Keratinocyte (primary cell): ENCODE data around the gene MPPE1. TPM values are rescaled to one million over a fixed set of nuclear protein-coding genes. Genes with fewer than 3 reads are reported as not detected.
A peak's percentile ranks its signal among the peaks of the same experiment; 100 is the strongest.

Experiments used
- DNase-seq: peaks from one replicate; pipeline ENCODE4 v3.0.0-alpha.2; 2011; ENCODE audit warnings: low read depth, missing footprints, low spot score
- FAIRE-seq: peaks from 2 replicates; lab custom pipeline; 2011; peaks lifted over from hg19 to GRCh38; lab: Jason Lieb, UNC
- H2AFZ ChIP-seq: 2 replicates; pipeline ENCODE4 v1.6.0; 2012; ENCODE audit warnings: low read length, control low read depth, inconsistent platforms; ENCODE audit not compliant: control insufficient read depth
- H3K27ac ChIP-seq: 2 replicates; pipeline ENCODE4 v1.5.1; 2011; ENCODE audit warnings: low read length; ENCODE audit not compliant: control insufficient read depth, insufficient read depth
- H3K27me3 ChIP-seq: 3 replicates; pipeline ENCODE4 v1.6.0; 2011; ENCODE audit warnings: low read length; ENCODE audit not compliant: control insufficient read depth, insufficient read depth; ENCODE audit errors: extremely low read depth
- H3K36me3 ChIP-seq, 2 experiments: 2 replicates in 1 of 2; 3 replicates in 1 of 2; pipeline ENCODE4 v1.5.1; 2011; ENCODE audit warnings: low read length in 2 of 2, mild to moderate bottlenecking in 1 of 2; ENCODE audit not compliant: control insufficient read depth in 2 of 2, insufficient read depth in 2 of 2; ENCODE audit errors: extremely low read depth in 1 of 2
- H3K4me1 ChIP-seq: 3 replicates; pipeline ENCODE4 v1.5.1; 2011; ENCODE audit warnings: low read length; ENCODE audit not compliant: control insufficient read depth, insufficient read depth; ENCODE audit errors: extremely low read depth
- H3K4me2 ChIP-seq: 3 replicates; pipeline ENCODE4 v1.6.0; 2011; ENCODE audit warnings: low read depth, low read length; ENCODE audit not compliant: control insufficient read depth, insufficient read depth; ENCODE audit errors: extremely low read depth
- H3K4me3 ChIP-seq, 3 experiments: fragments of 200-600 bp in 1 of 3; sonication (generic) in 1 of 3; 2 replicates in 2 of 3; 3 replicates in 1 of 3; pipeline ENCODE4 v1.5.1; 2011 to 2016; ENCODE audit warnings: low read length in 3 of 3, mild to moderate bottlenecking in 3 of 3, control low read depth in 2 of 3, inconsistent platforms in 1 of 3, low read depth in 1 of 3, mixed read lengths in 1 of 3, mixed run types in 1 of 3, moderate library complexity in 1 of 3; ENCODE audit not compliant: control insufficient read depth in 2 of 3, insufficient read depth in 2 of 3; ENCODE audit errors: extremely low read depth in 1 of 3
- H3K79me2 ChIP-seq: 2 replicates; pipeline ENCODE4 v1.6.0; 2012; ENCODE audit warnings: low read length; ENCODE audit not compliant: control insufficient read depth, insufficient read depth
- H3K9ac ChIP-seq: 3 replicates; pipeline ENCODE4 v1.6.0; 2011; ENCODE audit warnings: low read length; ENCODE audit not compliant: control insufficient read depth, insufficient read depth; ENCODE audit errors: extremely low read depth
- H3K9me1 ChIP-seq: 3 replicates; pipeline ENCODE4 v1.6.0; 2011; ENCODE audit warnings: low read length; ENCODE audit not compliant: control insufficient read depth, insufficient read depth; ENCODE audit errors: extremely low read depth
- H3K9me3 ChIP-seq: 2 replicates; pipeline ENCODE4 v1.5.1; 2012; ENCODE audit warnings: low read depth, low read length; ENCODE audit not compliant: control insufficient read depth
- H4K20me1 ChIP-seq: 3 replicates; pipeline ENCODE4 v1.6.0; 2011; ENCODE audit warnings: low read length; ENCODE audit not compliant: control insufficient read depth, insufficient read depth; ENCODE audit errors: extremely low read depth
- EZH2 ChIP-seq: IDR thresholded peaks from one replicate; pipeline ENCODE4 v1.6.1; 2012; ENCODE audit warnings: inconsistent platforms, mild to moderate bottlenecking, low read length, moderate library complexity
- dilution Hi-C: fragments of 300-500 bp; cut with MboI; formaldehyde crosslinking; loops from one replicate; pipeline ENCODE4 v1.7.0; 2020; ENCODE audit warnings: low sequenced_read_pairs; ENCODE audit not compliant: extremely low pct_ligation_motif_present
- polyA plus RNA-seq, 5 experiments: library from polyadenylated mRNA; depleted of rRNA in 3 of 5; stranded (reverse) in 3 of 5; stranded (forward) in 1 of 5; unstranded in 1 of 5; fragments of >200 nt; gene quantifications; 1 replicate in 1 of 5; 2 replicates in 3 of 5; 3 replicates in 1 of 5; pipeline versions ENCODE4 v1.2.1 to v1.2.3, GENCODE V29; 2011 to 2012; ENCODE audit warnings: missing spikeins in 2 of 5, low read depth in 1 of 5, low replicate concordance in 1 of 5
- TF ChIP-seq, protein P1 (sequence below), 3 experiments: IDR thresholded peaks in 1 of 3; conservative IDR thresholded peaks in 1 of 3; optimal IDR thresholded peaks in 1 of 3; 2 replicates in 2 of 3; 3 replicates in 1 of 3; pipeline versions ENCODE3 to v1.5.1; 2011; ENCODE audit warnings: low read length in 3 of 3, mild to moderate bottlenecking in 3 of 3, moderate library complexity in 2 of 3, control low read depth in 1 of 3, inconsistent platforms in 1 of 3; ENCODE audit not compliant: insufficient read depth in 2 of 3; ENCODE audit errors: extremely low read depth in 1 of 3

The MPPE1 gene
- polyA plus RNA-seq, 1 donor (not counting 4 experiments of a cell fraction or from before 2014, with no cell fraction given): 21.0 TPM

DNA sequence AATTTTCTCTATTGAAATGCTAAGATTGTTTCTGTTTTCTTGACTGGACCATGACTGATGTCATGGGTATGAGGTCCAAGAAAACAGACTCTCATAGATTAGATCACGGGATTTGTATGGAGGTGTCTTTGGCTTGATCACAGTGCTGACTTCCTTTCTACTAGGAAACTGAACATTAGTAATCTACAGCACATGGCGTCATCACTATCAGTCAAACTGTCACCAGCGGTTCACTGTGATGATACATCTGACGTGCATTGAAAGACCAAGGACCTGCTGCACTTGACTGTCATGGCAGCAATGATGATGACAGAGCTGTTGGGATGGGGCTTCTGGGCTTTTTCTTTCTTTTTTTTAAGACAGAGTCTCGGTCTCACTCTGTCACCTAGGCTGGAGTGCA lies 45.0 kb upstream of the MPPE1 start:
- no peak overlapping the region for H2AFZ ChIP-seq
- TF ChIP-seq, protein P1, sequence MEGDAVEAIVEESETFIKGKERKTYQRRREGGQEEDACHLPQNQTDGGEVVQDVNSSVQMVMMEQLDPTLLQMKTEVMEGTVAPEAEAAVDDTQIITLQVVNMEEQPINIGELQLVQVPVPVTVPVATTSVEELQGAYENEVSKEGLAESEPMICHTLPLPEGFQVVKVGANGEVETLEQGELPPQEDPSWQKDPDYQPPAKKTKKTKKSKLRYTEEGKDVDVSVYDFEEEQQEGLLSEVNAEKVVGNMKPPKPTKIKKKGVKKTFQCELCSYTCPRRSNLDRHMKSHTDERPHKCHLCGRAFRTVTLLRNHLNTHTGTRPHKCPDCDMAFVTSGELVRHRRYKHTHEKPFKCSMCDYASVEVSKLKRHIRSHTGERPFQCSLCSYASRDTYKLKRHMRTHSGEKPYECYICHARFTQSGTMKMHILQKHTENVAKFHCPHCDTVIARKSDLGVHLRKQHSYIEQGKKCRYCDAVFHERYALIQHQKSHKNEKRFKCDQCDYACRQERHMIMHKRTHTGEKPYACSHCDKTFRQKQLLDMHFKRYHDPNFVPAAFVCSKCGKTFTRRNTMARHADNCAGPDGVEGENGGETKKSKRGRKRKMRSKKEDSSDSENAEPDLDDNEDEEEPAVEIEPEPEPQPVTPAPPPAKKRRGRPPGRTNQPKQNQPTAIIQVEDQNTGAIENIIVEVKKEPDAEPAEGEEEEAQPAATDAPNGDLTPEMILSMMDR (optimal IDR thresholded peaks at IDR 0.05 in 1 of 3, IDR thresholded peaks at IDR 0.05 in 1 of 3, conservative IDR thresholded peaks at IDR 0.05 in 1 of 3; ENCODE audit: extremely low read depth in 1 of 3, insufficient read depth in 2 of 3, low read length in 3 of 3): no peak
- no peak for TF ChIP-seq EZH2
- no peaks in the 10 kb centered on the region for H3K79me2 ChIP-seq
- peaks cover 3% of the 10 kb centered on the region for H3K9me3 ChIP-seq
- no peaks in the 10 kb centered on the region for H3K36me3 ChIP-seq
- peaks cover 20% of the 10 kb centered on the region for H3K4me1 ChIP-seq
- H3K9ac ChIP-seq: no peak overlapping the region
- H3K4me2 ChIP-seq: no peak overlapping the region
- no peak for DNase-seq
- no peaks in the 10 kb centered on the region for H3K9me1 ChIP-seq
- FAIRE-seq: no peak
- no peak overlapping the region for H3K27ac ChIP-seq
- no peaks in the 10 kb centered on the region for H4K20me1 ChIP-seq
- dilution Hi-C loops: no loop called here
- H3K4me3 ChIP-seq: no peak overlapping the region
- no peaks in the 10 kb centered on the region for H3K27me3 ChIP-seq

DNA sequence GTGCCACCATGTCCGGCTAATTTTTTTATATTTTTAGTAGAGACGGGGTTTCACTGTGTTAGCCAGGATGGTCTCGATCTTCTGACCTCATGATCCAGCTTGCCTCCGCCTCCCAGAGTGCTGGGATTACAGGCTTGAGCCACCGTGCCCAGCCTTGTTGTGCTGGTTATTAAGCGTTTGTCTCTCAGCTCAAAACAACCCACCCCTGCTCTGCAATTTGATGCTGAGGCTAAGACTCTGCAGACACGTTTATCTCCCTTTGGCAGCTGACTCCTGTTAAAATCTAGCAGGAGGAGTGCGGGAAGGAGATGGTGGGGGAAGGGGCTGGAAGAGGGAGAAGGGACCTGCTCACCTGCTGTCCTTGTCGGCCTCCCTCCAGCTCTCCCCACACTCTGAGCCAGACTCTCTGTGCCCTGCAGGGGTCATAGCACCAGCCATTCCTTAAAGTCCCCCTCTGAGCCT lies 43.3 kb upstream of the MPPE1 start:
- Histone ChIP-seq H3K4me3 (no peak overlapping the region), H4K20me1 (no peaks in the 10 kb centered on the region), H3K27me3 (no peaks in the 10 kb centered on the region), H3K9me3 (no peaks in the 10 kb centered on the region), H3K27ac (no peak overlapping the region), H3K9me1 (no peaks in the 10 kb centered on the region), H3K4me2 (no peak overlapping the region), H3K36me3 (no peaks in the 10 kb centered on the region), H2AFZ (peak overlapping the region; percentile 23), H3K9ac (no peak overlapping the region), H3K79me2 (no peaks in the 10 kb centered on the region), H3K4me1 (peaks cover 29% of the 10 kb centered on the region)
- dilution Hi-C loops: no loop called here
- DNase-seq (no peak), FAIRE-seq (no peak)
- TF ChIP-seq, protein P1 (optimal IDR thresholded peaks at IDR 0.05 in 1 of 3, IDR thresholded peaks at IDR 0.05 in 1 of 3, conservative IDR thresholded peaks at IDR 0.05 in 1 of 3; ENCODE audit: extremely low read depth in 1 of 3, insufficient read depth in 2 of 3, low read length in 3 of 3): no peak
- TF ChIP-seq EZH2: no peak
